DND-41 (cell line): ENCODE data around the gene SDCCAG8.

Source experiments
- ATAC-seq: fragments of 200-7000 bp; cut with Tn5 transposase; 3 replicates; pipeline ENCODE4 v1.9.1; 2021; ENCODE audit warnings: low read depth; ENCODE audit not compliant: insufficient read depth
- DNase-seq: peaks from one replicate; pipeline ENCODE4 v3.0.0-alpha.2; 2020
- H2AFZ ChIP-seq: 2 replicates; pipeline ENCODE4 v1.6.0; 2012; ENCODE audit warnings: low read depth, low read length
- H3K27ac ChIP-seq: 2 replicates; pipeline ENCODE4 v1.5.1; 2012; ENCODE audit warnings: low read length, inconsistent platforms
- H3K27me3 ChIP-seq: fragments of 200-600 bp; sonication (generic); 2 replicates; pipeline ENCODE4 v1.6.0; 2012; ENCODE audit warnings: low read length, mild to moderate bottlenecking, inconsistent platforms; ENCODE audit not compliant: insufficient read depth, poor library complexity
- H3K36me3 ChIP-seq: 2 replicates; pipeline ENCODE4 v1.5.1; 2012; ENCODE audit warnings: low read length, inconsistent platforms; ENCODE audit not compliant: insufficient read depth
- H3K4me1 ChIP-seq: 2 replicates; pipeline ENCODE4 v1.5.1; 2012; ENCODE audit warnings: mild to moderate bottlenecking, low read length; ENCODE audit not compliant: insufficient read depth
- H3K4me2 ChIP-seq: 2 replicates; pipeline ENCODE4 v1.6.0; 2012; ENCODE audit warnings: mild to moderate bottlenecking, moderate library complexity, low read length, inconsistent platforms; ENCODE audit not compliant: insufficient read depth
- H3K4me3 ChIP-seq, 2 experiments: fragments of 200-600 bp in 1 of 2; shearing (Covaris generic) in 1 of 2; 2 replicates each; pipeline ENCODE4 v1.5.1; 2012 to 2016; ENCODE audit warnings: inconsistent platforms in 2 of 2, low read length in 2 of 2, mild to moderate bottlenecking in 2 of 2, low read depth in 1 of 2, moderate library complexity in 1 of 2
- H3K79me2 ChIP-seq: 2 replicates; pipeline ENCODE4 v1.6.0; 2012; ENCODE audit warnings: low read length, inconsistent platforms; ENCODE audit not compliant: insufficient read depth
- H3K9ac ChIP-seq: 2 replicates; pipeline ENCODE4 v1.6.0; 2012; ENCODE audit warnings: low read depth, mild to moderate bottlenecking, inconsistent platforms, low read length, moderate library complexity
- H3K9me3 ChIP-seq: 2 replicates; pipeline ENCODE4 v1.5.1; 2012; ENCODE audit warnings: low read length, moderate library complexity, mild to moderate bottlenecking, inconsistent platforms; ENCODE audit not compliant: insufficient read depth, severe bottlenecking
- H4K20me1 ChIP-seq: 2 replicates; pipeline ENCODE4 v1.6.0; 2012; ENCODE audit warnings: low read length; ENCODE audit not compliant: insufficient read depth
- EZH2 ChIP-seq: IDR thresholded peaks from 3 replicates; pipeline ENCODE4 v1.6.1; 2012; ENCODE audit warnings: borderline replicate concordance, low read depth, mild to moderate bottlenecking, moderate library complexity, low read length, inconsistent platforms; ENCODE audit not compliant: severe bottlenecking
- TF ChIP-seq, protein P1 (sequence below): IDR thresholded peaks from 2 replicates; pipeline ENCODE4 v1.5.1; 2012; ENCODE audit warnings: borderline replicate concordance, low read length, moderate library complexity, mild to moderate bottlenecking; ENCODE audit not compliant: poor library complexity, severe bottlenecking; ENCODE audit errors: extremely low read depth

SDCCAG8 gene

DNA sequence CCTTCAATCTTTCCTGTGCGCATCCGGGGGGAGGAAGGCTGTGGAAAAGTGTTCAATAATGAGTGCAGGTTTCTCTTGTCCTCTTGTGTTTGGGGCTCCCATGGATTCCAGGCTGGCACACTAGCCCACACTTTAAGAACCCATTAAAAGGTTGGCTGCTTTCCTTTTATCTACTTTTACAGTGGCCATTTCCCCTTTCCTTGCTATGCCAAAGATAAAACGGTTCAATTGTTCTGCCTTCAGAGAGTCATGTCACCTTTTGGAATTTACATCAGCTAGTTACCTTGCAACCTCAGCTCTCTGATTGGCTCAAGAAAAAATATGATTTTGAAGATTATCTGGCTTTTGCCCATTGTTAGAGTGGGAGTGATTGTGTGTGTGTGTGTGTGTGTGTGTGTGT lies 182.3 kb downstream of the SDCCAG8 start:
- Histone ChIP-seq H3K4me2 (no peak overlapping the region), H3K4me3 (no peak overlapping the region)

DNA sequence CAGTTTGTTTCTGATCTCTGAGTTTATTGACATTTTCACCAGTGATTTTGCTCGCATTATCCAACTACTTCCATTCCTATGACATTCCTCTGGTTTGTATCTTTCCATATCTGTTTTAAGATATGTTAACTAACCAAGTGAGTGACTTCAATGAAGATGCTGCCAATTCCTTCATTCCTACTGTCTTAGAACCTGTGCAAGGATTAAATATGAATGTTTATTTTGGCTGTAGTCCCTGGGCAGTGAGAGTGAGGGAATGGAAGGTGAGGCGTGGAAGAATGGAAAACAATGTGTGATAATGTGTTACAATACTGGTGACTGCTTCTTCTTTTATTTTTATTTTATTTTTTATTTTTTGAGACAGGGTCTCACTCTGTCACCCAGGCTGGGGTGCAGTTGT lies 183.0 kb downstream of the SDCCAG8 start:
- Histone ChIP-seq H4K20me1 (no peaks in the 10 kb centered on the region), H3K4me2 (no peak overlapping the region), H3K4me1 (no peaks in the 10 kb centered on the region), H3K36me3 (no peaks in the 10 kb centered on the region), H3K27ac (no peak overlapping the region), H3K9me3 (no peaks in the 10 kb centered on the region), H3K4me3 (no peak overlapping the region), H3K79me2 (no peaks in the 10 kb centered on the region), H3K27me3 (no peaks in the 10 kb centered on the region), H3K9ac (no peak overlapping the region), H2AFZ (no peak overlapping the region)
- TF ChIP-seq, protein P1, sequence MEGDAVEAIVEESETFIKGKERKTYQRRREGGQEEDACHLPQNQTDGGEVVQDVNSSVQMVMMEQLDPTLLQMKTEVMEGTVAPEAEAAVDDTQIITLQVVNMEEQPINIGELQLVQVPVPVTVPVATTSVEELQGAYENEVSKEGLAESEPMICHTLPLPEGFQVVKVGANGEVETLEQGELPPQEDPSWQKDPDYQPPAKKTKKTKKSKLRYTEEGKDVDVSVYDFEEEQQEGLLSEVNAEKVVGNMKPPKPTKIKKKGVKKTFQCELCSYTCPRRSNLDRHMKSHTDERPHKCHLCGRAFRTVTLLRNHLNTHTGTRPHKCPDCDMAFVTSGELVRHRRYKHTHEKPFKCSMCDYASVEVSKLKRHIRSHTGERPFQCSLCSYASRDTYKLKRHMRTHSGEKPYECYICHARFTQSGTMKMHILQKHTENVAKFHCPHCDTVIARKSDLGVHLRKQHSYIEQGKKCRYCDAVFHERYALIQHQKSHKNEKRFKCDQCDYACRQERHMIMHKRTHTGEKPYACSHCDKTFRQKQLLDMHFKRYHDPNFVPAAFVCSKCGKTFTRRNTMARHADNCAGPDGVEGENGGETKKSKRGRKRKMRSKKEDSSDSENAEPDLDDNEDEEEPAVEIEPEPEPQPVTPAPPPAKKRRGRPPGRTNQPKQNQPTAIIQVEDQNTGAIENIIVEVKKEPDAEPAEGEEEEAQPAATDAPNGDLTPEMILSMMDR: no peak
- no peak for TF ChIP-seq EZH2
- no peak for DNase-seq
- no peak for ATAC-seq

More for the DNA sequence above, 182.3 kb downstream of the SDCCAG8 start:
- no peaks in the 10 kb centered on the region for H3K36me3 ChIP-seq
- TF ChIP-seq, protein P1: no peak
- TF ChIP-seq EZH2: no peak
- H3K9me3 ChIP-seq: no peaks in the 10 kb centered on the region
- no peaks in the 10 kb centered on the region for H4K20me1 ChIP-seq
- H3K79me2 ChIP-seq: no peaks in the 10 kb centered on the region
- H3K4me1 ChIP-seq: no peaks in the 10 kb centered on the region
- H3K9ac ChIP-seq: no peak overlapping the region
- H2AFZ ChIP-seq: no peak overlapping the region
- no peak for DNase-seq
- no peaks in the 10 kb centered on the region for H3K27me3 ChIP-seq
- ATAC-seq: no peak
- H3K27ac ChIP-seq: no peak overlapping the region

DNA sequence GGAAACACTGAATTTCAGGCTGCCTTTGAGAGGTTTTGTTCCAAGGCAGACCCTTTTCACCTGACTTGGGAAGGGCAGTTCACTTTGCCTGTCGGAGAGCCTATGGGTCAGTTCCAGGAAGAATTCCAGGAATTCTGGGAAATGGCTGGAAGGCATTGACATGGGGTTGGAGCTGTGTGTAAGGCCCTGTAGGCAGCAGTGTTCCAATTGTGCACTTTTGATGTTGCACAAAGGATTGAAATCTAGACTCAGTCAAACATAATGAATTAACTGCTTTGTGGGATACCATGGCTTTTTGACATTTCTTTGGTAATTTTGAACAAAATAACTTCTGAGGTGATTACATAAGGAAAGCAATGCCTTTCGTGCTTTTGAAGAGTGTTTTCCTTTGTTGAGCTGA lies 184.6 kb downstream of the SDCCAG8 start:
- TF ChIP-seq, protein P1: no peak
- no peak for TF ChIP-seq EZH2
- no peaks in the 10 kb centered on the region for H3K4me1 ChIP-seq
- ATAC-seq: no peak
- no peak for DNase-seq
- no peak overlapping the region for H3K27ac ChIP-seq
- H3K9me3 ChIP-seq: no peaks in the 10 kb centered on the region
- no peak overlapping the region for H3K9ac ChIP-seq
- H2AFZ ChIP-seq: no peak overlapping the region
- no peaks in the 10 kb centered on the region for H4K20me1 ChIP-seq
- H3K36me3 ChIP-seq: no peaks in the 10 kb centered on the region
- H3K27me3 ChIP-seq: no peaks in the 10 kb centered on the region
- H3K79me2 ChIP-seq: no peaks in the 10 kb centered on the region
- H3K4me2 ChIP-seq: no peak overlapping the region
- no peak overlapping the region for H3K4me3 ChIP-seq

DNA sequence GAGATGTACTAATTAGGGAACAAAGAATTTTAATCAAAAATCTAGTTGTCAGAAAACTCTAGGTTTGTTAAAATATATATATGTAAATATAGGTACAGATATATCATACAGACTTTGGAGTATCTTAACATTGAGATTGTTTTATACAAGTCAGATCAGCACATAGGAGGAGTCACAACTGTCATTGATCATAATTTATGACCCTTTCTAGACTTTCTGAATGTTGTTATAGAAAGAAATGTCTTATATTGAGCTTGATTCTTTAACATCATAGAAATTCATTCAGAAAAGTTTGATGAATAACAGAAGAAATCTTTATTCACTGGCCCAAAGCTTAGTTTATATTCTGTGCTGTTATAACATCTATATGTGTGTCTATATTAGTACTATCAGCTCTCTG lies 185.8 kb downstream of the SDCCAG8 start:
- Histone ChIP-seq H3K36me3 (no peaks in the 10 kb centered on the region), H4K20me1 (no peaks in the 10 kb centered on the region), H3K27ac (no peak overlapping the region), H3K9me3 (no peaks in the 10 kb centered on the region), H3K79me2 (no peaks in the 10 kb centered on the region), H3K4me1 (peaks cover 4% of the 10 kb centered on the region), H3K9ac (no peak overlapping the region), H3K27me3 (no peaks in the 10 kb centered on the region), H3K4me3 (no peak overlapping the region), H2AFZ (no peak overlapping the region), H3K4me2 (no peak overlapping the region)
- ATAC-seq: no peak
- no peak for DNase-seq
- TF ChIP-seq EZH2: no peak
- TF ChIP-seq, protein P1: no peak
